Kidney epithelial cell (primary cell): ENCODE results near the gene SLCO3A1. TPM values are rescaled to one million over a fixed set of nuclear protein-coding genes. Genes with fewer than 3 reads are reported as not detected.
A peak's percentile ranks its signal among the peaks of the same experiment; 100 is the strongest.
"Not testable (repeated sequence)": the region's sequence is repeated elsewhere in the genome, so short reads cannot be mapped to it uniquely, and the experiment has no call there.

Experiments used
- DNase-seq: peaks from one replicate; pipeline ENCODE4 v3.0.0-alpha.2; 2010; ENCODE audit warnings: low read depth
- H3K27me3 ChIP-seq: 2 replicates; pipeline ENCODE4 v1.6.0; 2011; ENCODE audit warnings: low read length; ENCODE audit not compliant: control insufficient read depth, insufficient read depth
- H3K36me3 ChIP-seq: 2 replicates; pipeline ENCODE4 v1.5.1; 2011; ENCODE audit warnings: low read length; ENCODE audit not compliant: control insufficient read depth, insufficient read depth
- H3K4me3 ChIP-seq: 2 replicates; pipeline ENCODE4 v1.5.1; 2011; ENCODE audit warnings: low read depth, mild to moderate bottlenecking, control low read depth, low read length
- CTCF ChIP-seq: IDR thresholded peaks from 2 replicates; pipeline ENCODE4 v1.5.1; 2011; ENCODE audit warnings: mild to moderate bottlenecking, moderate library complexity, low read length, control low read depth, inconsistent platforms; ENCODE audit not compliant: insufficient read depth, poor library complexity, severe bottlenecking
- total RNA-seq: library from RNA; depleted of rRNA; stranded (reverse); fragments of >200 nt; gene quantifications from 2 replicates; pipeline ENCODE4 v1.2.3, GENCODE V29; 2015

SLCO3A1 gene
- total RNA-seq, 1 donor from 2014 or later: 3.1 TPM

GRCh38 chr15:92069308-92070250, 216.1 kb downstream of the SLCO3A1 start:
- peak; percentile 74 for DNase-seq
- Histone ChIP-seq H3K4me3 (no peak overlapping the region), H3K36me3 (no peaks in the 10 kb centered on the region), H3K27me3 (no peaks in the 10 kb centered on the region)
- no peak for TF ChIP-seq CTCF

GRCh38 chr15:92070251-92070650, 216.7 kb downstream of the SLCO3A1 start:
- not testable (repeated sequence) for DNase-seq, H3K4me3 ChIP-seq, H3K27me3 ChIP-seq, H3K36me3 ChIP-seq

GRCh38 chr15:92071045-92071634, 217.6 kb downstream of the SLCO3A1 start:
- TF ChIP-seq CTCF: no peak
- Histone ChIP-seq H3K36me3 (no peaks in the 10 kb centered on the region), H3K27me3 (no peaks in the 10 kb centered on the region), H3K4me3 (no peak overlapping the region)
- no peak for DNase-seq

GRCh38 chr15:92073044-92073785, 219.7 kb downstream of the SLCO3A1 start:
- H3K27me3 ChIP-seq: no peaks in the 10 kb centered on the region
- no peaks in the 10 kb centered on the region for H3K36me3 ChIP-seq
- no peak overlapping the region for H3K4me3 ChIP-seq
- TF ChIP-seq CTCF: no peak
- DNase-seq: no peak

- DNase-seq: no peak
Measured at GRCh38 chr15:92074101-92074500, 220.6 kb downstream of the SLCO3A1 start.

More at GRCh38 chr15:92074101-92074500, 220.6 kb downstream of the SLCO3A1 start:
- Histone ChIP-seq H3K27me3 (no peaks in the 10 kb centered on the region), H3K4me3 (no peak overlapping the region), H3K36me3 (no peaks in the 10 kb centered on the region)
- TF ChIP-seq CTCF: no peak
